Transverse colon (tissue), 4 donors: Measurements from ENCODE around the gene XCR1.

Source experiments
- POLR2A ChIP-seq: fragments of 450-650 bp; IDR thresholded peaks from one replicate; pipeline ENCODE4 v1.6.1; 2016; ENCODE audit warnings: antibody characterized with exemption, mild to moderate bottlenecking, moderate library complexity
- POLR2AphosphoS5 ChIP-seq, 3 donors: sonication (generic); formaldehyde crosslinking; IDR thresholded peaks; one replicate each; pipeline ENCODE4 v1.6.1; 2016; ENCODE audit warnings: antibody characterized with exemption in 3 of 3
- TF ChIP-seq, protein P1 (sequence below), 5 experiments: fragments of 200-600 bp in 3 of 5; fragments of 450-650 bp in 2 of 5; sonication (generic) in 3 of 5; IDR thresholded peaks; 1 replicate in 2 of 5; 2 replicates in 3 of 5; pipeline ENCODE4 v1.5.1; 2016 to 2017; ENCODE audit warnings: antibody characterized with exemption in 5 of 5, inconsistent platforms in 3 of 5, mild to moderate bottlenecking in 2 of 5, moderate library complexity in 1 of 5

- TF ChIP-seq, protein P1, sequence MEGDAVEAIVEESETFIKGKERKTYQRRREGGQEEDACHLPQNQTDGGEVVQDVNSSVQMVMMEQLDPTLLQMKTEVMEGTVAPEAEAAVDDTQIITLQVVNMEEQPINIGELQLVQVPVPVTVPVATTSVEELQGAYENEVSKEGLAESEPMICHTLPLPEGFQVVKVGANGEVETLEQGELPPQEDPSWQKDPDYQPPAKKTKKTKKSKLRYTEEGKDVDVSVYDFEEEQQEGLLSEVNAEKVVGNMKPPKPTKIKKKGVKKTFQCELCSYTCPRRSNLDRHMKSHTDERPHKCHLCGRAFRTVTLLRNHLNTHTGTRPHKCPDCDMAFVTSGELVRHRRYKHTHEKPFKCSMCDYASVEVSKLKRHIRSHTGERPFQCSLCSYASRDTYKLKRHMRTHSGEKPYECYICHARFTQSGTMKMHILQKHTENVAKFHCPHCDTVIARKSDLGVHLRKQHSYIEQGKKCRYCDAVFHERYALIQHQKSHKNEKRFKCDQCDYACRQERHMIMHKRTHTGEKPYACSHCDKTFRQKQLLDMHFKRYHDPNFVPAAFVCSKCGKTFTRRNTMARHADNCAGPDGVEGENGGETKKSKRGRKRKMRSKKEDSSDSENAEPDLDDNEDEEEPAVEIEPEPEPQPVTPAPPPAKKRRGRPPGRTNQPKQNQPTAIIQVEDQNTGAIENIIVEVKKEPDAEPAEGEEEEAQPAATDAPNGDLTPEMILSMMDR (IDR thresholded peaks at IDR 0.05): no peak
- no peak for TF ChIP-seq POLR2A
- no peak for TF ChIP-seq POLR2AphosphoS5 (IDR thresholded peaks at IDR 0.05)
These were observed 6.3 kb downstream of the XCR1 start for GRCh38 chr3:46020766-46021510.
